ENCODE measurements around the gene EEF1AKMT3.

DNA sequence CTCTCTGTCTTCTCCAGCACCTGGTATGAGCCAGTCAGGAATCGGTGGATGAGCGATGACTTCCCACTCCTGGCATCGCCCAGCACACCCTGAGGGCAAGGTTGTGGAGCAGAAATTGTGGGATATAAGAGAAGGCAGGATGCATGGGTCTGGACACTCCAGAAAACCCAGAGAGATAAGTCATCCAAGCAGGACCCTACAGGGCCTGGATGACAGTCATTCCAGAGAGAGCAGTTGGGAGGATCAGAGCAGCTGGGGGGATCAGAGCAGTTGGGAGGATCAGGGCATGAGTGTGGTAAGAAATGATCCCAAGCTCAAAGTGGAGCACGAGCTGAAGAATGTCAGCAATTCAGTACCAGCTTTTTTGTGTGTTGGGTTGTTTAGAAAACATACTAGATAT is 37.8 kb upstream of the EEF1AKMT3 start:
- TF ChIP-seq CTCF (IDR thresholded peaks at IDR 0.05; ENCODE audit: borderline replicate concordance, extremely low read depth, low read length, poor library complexity, severe bottlenecking), result no peak
- no peak for TF ChIP-seq EZH2 (IDR thresholded peaks at IDR 0.05; ENCODE audit: borderline replicate concordance, low read depth, low read length, severe bottlenecking)

Measured in DND-41 (cell line).